CD14-positive monocyte (primary cell): ENCODE results near the gene CDC25B. TPM values are rescaled to one million over a fixed set of nuclear protein-coding genes. Genes with fewer than 3 reads are reported as not detected.

Experiments
- DNase-seq, 3 donors: peaks; one replicate each; pipeline ENCODE4 v3.0.0-alpha.2; 2011 to 2022
- H2AFZ ChIP-seq: 2 replicates; pipeline ENCODE4 v1.6.0; 2012; ENCODE audit warnings: mild to moderate bottlenecking, low read depth, low read length, inconsistent platforms; ENCODE audit not compliant: insufficient read depth, poor library complexity, severe bottlenecking
- H3K27ac ChIP-seq, 2 donors: 1 replicate in 1 of 2; 2 replicates in 1 of 2; pipeline ENCODE4 v1.5.1; 2012 to 2013; ENCODE audit warnings: low read length in 2 of 2, control low read depth in 1 of 2, inconsistent platforms in 1 of 2, low read depth in 1 of 2, mild to moderate bottlenecking in 1 of 2
- H3K27me3 ChIP-seq, 2 donors: one replicate each; pipeline versions ENCODE4 v1.6.0 to v1.6.1; 2011 to 2013; ENCODE audit warnings: low read length in 2 of 2; ENCODE audit not compliant: control insufficient read depth in 2 of 2, insufficient read depth in 2 of 2
- H3K36me3 ChIP-seq, 2 donors: replicated peaks in 1 of 2; 1 replicate in 1 of 2; 2 replicates in 1 of 2; pipeline versions ENCODE4 v1.5.1 to v1.6.1; 2012 to 2013; ENCODE audit warnings: low read length in 2 of 2, control low read depth in 1 of 2, inconsistent platforms in 1 of 2, mild to moderate bottlenecking in 1 of 2; ENCODE audit not compliant: insufficient read depth in 2 of 2, control insufficient read depth in 1 of 2
- H3K4me1 ChIP-seq, 2 donors: 1 replicate in 1 of 2; 2 replicates in 1 of 2; pipeline versions ENCODE4 v1.5.1 to v1.6.1; 2012 to 2013; ENCODE audit warnings: low read length in 2 of 2, control low read depth in 1 of 2, inconsistent platforms in 1 of 2, mild to moderate bottlenecking in 1 of 2, moderate library complexity in 1 of 2; ENCODE audit not compliant: insufficient read depth in 2 of 2, control insufficient read depth in 1 of 2
- H3K4me2 ChIP-seq: replicated peaks from 2 replicates; pipeline ENCODE3; 2012; ENCODE audit warnings: low read length, moderate library complexity, mild to moderate bottlenecking; ENCODE audit not compliant: poor library complexity, severe bottlenecking; ENCODE audit errors: extremely low read depth
- H3K4me3 ChIP-seq, 3 experiments: fragments of 200-600 bp in 1 of 3; sonication (generic) in 1 of 3; replicated peaks in 1 of 3; 1 replicate in 2 of 3; 2 replicates in 1 of 3; pipeline ENCODE4 v1.5.1; 2011 to 2013; ENCODE audit warnings: low read length in 3 of 3, mild to moderate bottlenecking in 3 of 3, control low read depth in 2 of 3, low read depth in 2 of 3, inconsistent platforms in 1 of 3, moderate library complexity in 1 of 3
- H3K79me2 ChIP-seq: 2 replicates; pipeline ENCODE4 v1.6.0; 2012; ENCODE audit warnings: mild to moderate bottlenecking, control low read depth, inconsistent platforms, low read length, moderate library complexity; ENCODE audit not compliant: insufficient read depth
- H3K9ac ChIP-seq: 2 replicates; pipeline ENCODE4 v1.6.0; 2017; ENCODE audit warnings: low read length, mild to moderate bottlenecking; ENCODE audit not compliant: insufficient read depth, poor library complexity, severe bottlenecking
- H3K9me3 ChIP-seq, 2 donors: replicated peaks in 1 of 2; 1 replicate in 1 of 2; 2 replicates in 1 of 2; pipeline versions ENCODE4 v1.5.1 to v1.6.1; 2012 to 2013; ENCODE audit warnings: low read length in 2 of 2, control low read depth in 1 of 2; ENCODE audit not compliant: control insufficient read depth in 1 of 2, insufficient read depth in 1 of 2
- H4K20me1 ChIP-seq: 2 replicates; pipeline ENCODE4 v1.6.0; 2012; ENCODE audit warnings: mild to moderate bottlenecking, low read length, control low read depth, moderate library complexity; ENCODE audit not compliant: insufficient read depth
- H3K27ac Mint-ChIP-seq, 7 donors: one replicate each; pipeline ENCODE4 v1.8.0; 2020; ENCODE audit warnings: mild to moderate bottlenecking in 7 of 7, mixed read lengths in 7 of 7, moderate library complexity in 6 of 7, inconsistent platforms in 2 of 7
- H3K27me3 Mint-ChIP-seq, 3 donors: one replicate each; pipeline ENCODE4 v1.8.0; 2021 to 2022; ENCODE audit warnings: low read depth in 3 of 3, mild to moderate bottlenecking in 3 of 3, mixed read lengths in 3 of 3, moderate library complexity in 3 of 3, inconsistent platforms in 1 of 3
- H3K36me3 Mint-ChIP-seq, 2 donors: one replicate each; pipeline ENCODE4 v1.8.0; 2020; ENCODE audit warnings: mixed read lengths in 2 of 2, inconsistent platforms in 1 of 2, mild to moderate bottlenecking in 1 of 2
- H3K4me1 Mint-ChIP-seq: one replicate; pipeline ENCODE4 v1.8.0; 2020; ENCODE audit warnings: mild to moderate bottlenecking, mixed read lengths
- H3K4me3 Mint-ChIP-seq, 2 donors: one replicate each; pipeline ENCODE4 v1.8.0; 2020; ENCODE audit warnings: mild to moderate bottlenecking in 2 of 2, mixed read lengths in 2 of 2, moderate library complexity in 1 of 2
- H3K9me3 Mint-ChIP-seq, 7 donors: one replicate each; pipeline ENCODE4 v1.8.0; 2020 to 2022; ENCODE audit warnings: mixed read lengths in 7 of 7, mild to moderate bottlenecking in 6 of 7, moderate library complexity in 6 of 7, inconsistent platforms in 2 of 7
- WGBS: methylation state at CpG from one replicate; pipeline ENCODE4 v1.1.5; 2013; ENCODE audit warnings: missing lambda C conversion rate; ENCODE audit not compliant: insufficient coverage; 5-methylcytosine and 5-hydroxymethylcytosine counted together
- intact Hi-C, 2 donors: fragments of 100-400 bp; cut with micrococcal nuclease; formaldehyde crosslinking; loops; one replicate each; pipeline versions ENCODE4 v1.15.0 to v1.15.1; 2023
- polyA plus RNA-seq, 3 donors: library from polyadenylated mRNA; depleted of rRNA in 1 of 3; unstranded in 2 of 3; stranded (reverse) in 1 of 3; fragments of 300-500 nt in 2 of 3; fragments of >200 nt in 1 of 3; fragmentation: Illumina TruSeq in 2 of 3; gene quantifications; 1 replicate in 2 of 3; 2 replicates in 1 of 3; pipeline ENCODE4 v1.2.3, GENCODE V29; 2012 to 2021
- TF ChIP-seq, protein P1 (sequence below): fragments of 200-600 bp; IDR thresholded peaks from one replicate; pipeline ENCODE4 v1.8.0; 2022; ENCODE audit warnings: antibody characterized with exemption, mild to moderate bottlenecking

Gene CDC25B
- polyA plus RNA-seq, 3 donors = 3.6 to 35.6 (median 4.0) TPM

- peak overlapping the region; percentile 69 for H3K9ac ChIP-seq
- H3K79me2 ChIP-seq = peaks cover 67% of the 10 kb centered on the region
- H3K27me3 ChIP-seq = no peaks in the 10 kb centered on the region
- peak overlapping the region; percentile 73 to 83 for H3K27ac ChIP-seq
- H3K27me3 Mint-ChIP-seq = peaks cover 0 to 2% (median 0%) of the 10 kb centered on the region in 3 donors
- no peaks in the 10 kb centered on the region for H3K9me3 Mint-ChIP-seq
- peak overlapping the region; percentile 84 to 95 for H3K4me3 Mint-ChIP-seq
- H3K9me3 ChIP-seq = no peaks in the 10 kb centered on the region
- peak overlapping the region; percentile 80 to 93 (median 89) for H3K27ac Mint-ChIP-seq
- peaks cover 11 to 18% of the 10 kb centered on the region in 2 donors for H3K36me3 ChIP-seq
- TF ChIP-seq, protein P1, sequence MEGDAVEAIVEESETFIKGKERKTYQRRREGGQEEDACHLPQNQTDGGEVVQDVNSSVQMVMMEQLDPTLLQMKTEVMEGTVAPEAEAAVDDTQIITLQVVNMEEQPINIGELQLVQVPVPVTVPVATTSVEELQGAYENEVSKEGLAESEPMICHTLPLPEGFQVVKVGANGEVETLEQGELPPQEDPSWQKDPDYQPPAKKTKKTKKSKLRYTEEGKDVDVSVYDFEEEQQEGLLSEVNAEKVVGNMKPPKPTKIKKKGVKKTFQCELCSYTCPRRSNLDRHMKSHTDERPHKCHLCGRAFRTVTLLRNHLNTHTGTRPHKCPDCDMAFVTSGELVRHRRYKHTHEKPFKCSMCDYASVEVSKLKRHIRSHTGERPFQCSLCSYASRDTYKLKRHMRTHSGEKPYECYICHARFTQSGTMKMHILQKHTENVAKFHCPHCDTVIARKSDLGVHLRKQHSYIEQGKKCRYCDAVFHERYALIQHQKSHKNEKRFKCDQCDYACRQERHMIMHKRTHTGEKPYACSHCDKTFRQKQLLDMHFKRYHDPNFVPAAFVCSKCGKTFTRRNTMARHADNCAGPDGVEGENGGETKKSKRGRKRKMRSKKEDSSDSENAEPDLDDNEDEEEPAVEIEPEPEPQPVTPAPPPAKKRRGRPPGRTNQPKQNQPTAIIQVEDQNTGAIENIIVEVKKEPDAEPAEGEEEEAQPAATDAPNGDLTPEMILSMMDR = no peak
- peaks cover 76% of the 10 kb centered on the region for H3K4me1 Mint-ChIP-seq
- intact Hi-C loops = loop anchor here (10.0 kb wide), 2 partner anchors 49 to 59 kb away; partner anchors contain the start of gene AP5S1 (in 1 of the 2)
- peak overlapping the region; percentile 100 for H3K4me2 ChIP-seq
- 0% methylated on average over 2 of the region's 3 CpGs for WGBS
- peaks cover 67 to 78% of the 10 kb centered on the region in 2 donors for H3K4me1 ChIP-seq
- peak overlapping the region; percentile 84 for H2AFZ ChIP-seq
- peak overlapping the region in 2 of 3 experiments; percentile 86 to 96 for H3K4me3 ChIP-seq
- peaks cover 13 to 19% of the 10 kb centered on the region in 2 donors for H3K36me3 Mint-ChIP-seq
- DNase-seq = peak in 1 of 3 donors; percentile 22
- peaks cover 11% of the 10 kb centered on the region for H4K20me1 ChIP-seq
These were observed 30.8 kb upstream of the CDC25B start for GRCh38 chr20:3765171-3765882.

DNA sequence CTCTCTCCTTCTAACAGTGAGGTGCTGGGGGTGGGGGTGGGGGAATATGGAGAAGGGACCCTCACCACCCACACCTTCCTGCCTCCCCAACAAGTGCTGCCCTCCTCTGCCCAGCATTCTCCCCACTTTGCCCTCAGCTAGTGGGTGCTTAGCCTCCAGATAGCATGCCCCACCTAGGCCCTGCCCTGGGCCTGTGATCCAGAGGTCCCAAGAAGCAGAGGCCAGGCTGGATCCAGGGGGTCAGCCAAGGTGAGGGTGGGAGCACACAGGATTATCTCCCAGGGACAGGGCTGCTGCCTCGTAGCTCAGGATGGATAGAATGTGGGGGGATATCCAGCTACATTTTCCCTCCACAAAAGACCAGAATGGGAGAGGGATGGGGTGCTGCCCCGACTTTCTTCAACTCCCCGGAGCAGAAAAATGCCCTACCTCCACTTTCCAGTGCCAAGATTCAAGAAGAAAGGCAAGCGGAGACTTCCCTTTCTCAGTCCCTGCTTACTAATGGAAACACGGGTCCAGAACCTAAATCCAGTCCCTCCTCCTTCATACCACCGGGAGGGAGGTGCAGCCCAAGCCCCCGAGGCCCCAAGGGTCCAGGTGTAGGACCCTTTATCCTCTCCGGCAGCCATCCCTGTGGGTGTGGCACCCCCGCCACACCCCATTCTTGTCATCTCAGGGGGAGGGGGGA is 29.5 kb upstream of the CDC25B start:
- H3K36me3 Mint-ChIP-seq = peaks cover 5 to 9% of the 10 kb centered on the region in 2 donors
- peak overlapping the region; percentile 84 for H2AFZ ChIP-seq
- peak overlapping the region; percentile 69 for H3K9ac ChIP-seq
- H3K27ac Mint-ChIP-seq = peak overlapping the region; percentile 80 to 93 (median 88)
- H3K4me1 ChIP-seq = peaks cover 61 to 71% of the 10 kb centered on the region in 2 donors
- DNase-seq = peak in 1 of 3 donors; percentile 40
- TF ChIP-seq, protein P1 = no peak
- H3K27me3 Mint-ChIP-seq = peaks cover 0 to 2% (median 0%) of the 10 kb centered on the region in 3 donors
- peak overlapping the region; percentile 73 to 83 for H3K27ac ChIP-seq
- H3K79me2 ChIP-seq = peaks cover 54% of the 10 kb centered on the region
- intact Hi-C loops = loop anchor here (10.0 kb wide), 2 partner anchors 48 to 58 kb away; partner anchors contain the start of gene AP5S1 (in 1 of the 2)
- no peaks in the 10 kb centered on the region for H3K9me3 ChIP-seq
- peak overlapping the region; percentile 84 to 95 for H3K4me3 Mint-ChIP-seq
- peaks cover 7% of the 10 kb centered on the region for H4K20me1 ChIP-seq
- H3K4me3 ChIP-seq = peak overlapping the region; percentile 85 to 96 (median 86)
- H3K9me3 Mint-ChIP-seq = no peaks in the 10 kb centered on the region
- no peaks in the 10 kb centered on the region for H3K27me3 ChIP-seq
- H3K4me2 ChIP-seq = peak overlapping the region; percentile 100
- 0% methylated on average over 1 of the region's 9 CpGs for WGBS
- H3K4me1 Mint-ChIP-seq = peaks cover 66% of the 10 kb centered on the region
- peaks cover 3 to 6% of the 10 kb centered on the region in 2 donors for H3K36me3 ChIP-seq
